GM18951 (cell line): ENCODE data around the gene MCC.

Source experiments
- POLR2A ChIP-seq: IDR thresholded peaks from 4 replicates; pipeline ENCODE4 v1.6.1; 2011; ENCODE audit warnings: mild to moderate bottlenecking; ENCODE audit not compliant: insufficient read length, insufficient read depth; ENCODE audit errors: extremely low read depth
- in situ Hi-C: fragments of 300-500 bp; cut with MboI; formaldehyde crosslinking; loops from one replicate; pipeline ENCODE4 v1.12.0; 2022; ENCODE audit warnings: low sequenced_read_pairs, mixed read lengths, inconsistent platforms; ENCODE audit not compliant: unreplicated experiment

The MCC gene

GRCh38 chr5:113242481-113243348 lies 245.5 kb downstream of the MCC start:
- in situ Hi-C loops: no loop called here
- TF ChIP-seq POLR2A: no peak

DNA sequence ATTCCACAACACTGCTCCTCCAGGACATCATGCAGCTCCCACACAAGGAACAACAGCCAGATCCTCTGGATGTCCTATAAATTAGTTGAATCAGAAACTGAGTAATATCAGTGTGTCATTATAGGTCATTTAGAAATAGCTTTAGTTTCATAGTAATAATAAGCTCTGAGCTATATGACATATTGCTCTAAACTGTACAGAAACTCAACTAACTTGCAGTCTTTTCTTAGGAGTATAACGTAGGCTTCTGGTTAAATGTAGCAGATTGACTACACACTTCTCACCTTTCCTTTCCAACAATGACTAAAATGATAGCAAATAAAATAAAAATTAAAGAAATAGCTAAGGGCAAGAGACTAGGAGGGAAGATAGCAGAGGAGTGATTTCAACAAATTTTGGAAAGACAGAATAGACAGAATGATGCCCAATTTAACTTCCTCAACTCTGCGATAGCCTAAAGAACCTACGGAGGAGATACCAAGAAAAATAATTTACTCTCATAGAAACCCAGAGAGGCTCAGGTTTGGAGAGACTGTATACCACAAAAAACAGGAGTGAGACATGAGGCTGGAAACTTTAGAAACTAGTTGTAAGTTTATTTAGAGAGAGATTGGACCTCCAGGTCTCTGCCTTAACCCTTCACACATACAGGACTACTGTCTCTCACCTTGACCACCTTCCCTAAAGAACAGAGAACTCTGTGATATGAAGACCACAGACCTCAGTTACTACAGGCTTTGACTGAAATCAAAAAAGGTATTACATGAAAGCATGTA lies 247.1 kb downstream of the MCC start:
- in situ Hi-C loops: no loop called here
- no peak for TF ChIP-seq POLR2A

DNA sequence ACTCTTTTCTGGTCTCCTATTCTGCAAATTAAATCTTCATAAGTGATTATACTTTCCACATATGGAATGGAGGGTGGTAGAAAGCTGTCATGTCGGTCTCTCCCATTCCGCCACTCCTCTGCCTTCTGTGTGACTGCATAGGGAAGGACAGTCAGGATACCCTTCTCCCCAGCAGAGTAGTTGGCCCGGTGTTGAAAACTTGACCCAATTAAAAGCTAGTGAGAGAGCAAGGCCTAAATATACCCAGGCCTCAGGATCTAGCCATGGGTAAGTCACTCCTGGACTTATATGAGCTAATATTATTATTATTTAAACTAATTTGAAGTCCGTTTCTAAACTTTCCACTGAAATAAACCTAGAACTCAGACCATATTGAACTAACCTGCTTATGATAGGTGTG lies 248.2 kb downstream of the MCC start:
- TF ChIP-seq POLR2A: no peak
- in situ Hi-C loops: no loop called here

GRCh38 chr5:113237893-113238292 lies 250.4 kb downstream of the MCC start:
- in situ Hi-C loops: no loop called here
- no peak for TF ChIP-seq POLR2A

DNA sequence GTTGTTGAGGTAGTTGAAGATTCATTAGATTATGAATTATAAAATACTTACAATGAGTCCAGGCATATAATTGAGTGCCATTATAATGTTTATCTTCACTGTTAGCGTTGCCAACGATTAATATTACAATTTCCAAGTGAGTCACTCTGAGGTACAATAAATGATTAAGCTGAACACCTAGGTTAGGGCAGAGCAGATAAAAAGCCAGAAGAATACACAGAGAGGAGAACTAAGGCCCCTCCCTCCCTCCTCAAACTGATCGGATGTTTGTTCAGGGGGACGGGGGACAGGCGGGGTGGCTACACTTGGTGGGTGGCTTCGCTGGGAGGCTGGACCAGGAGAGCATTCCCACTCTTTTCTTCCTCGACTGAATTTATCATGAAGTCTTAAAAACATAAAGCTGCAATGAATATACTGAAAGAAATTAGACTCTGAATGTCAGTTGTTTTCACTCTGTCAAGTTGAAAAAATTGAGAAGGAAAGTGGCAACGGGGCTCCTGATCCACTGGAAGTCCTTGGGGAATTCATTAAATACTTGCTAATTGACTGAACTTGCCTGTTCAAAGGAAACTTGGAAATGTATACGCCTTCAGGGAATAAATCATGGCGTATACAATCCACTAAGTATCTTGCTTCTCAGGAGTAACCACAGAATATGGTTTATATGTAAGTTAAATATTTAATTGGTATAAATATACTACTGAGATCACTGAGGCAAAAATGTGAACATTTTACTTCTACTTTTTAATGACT lies 251.5 kb downstream of the MCC start:
- in situ Hi-C loops: no loop called here

DNA sequence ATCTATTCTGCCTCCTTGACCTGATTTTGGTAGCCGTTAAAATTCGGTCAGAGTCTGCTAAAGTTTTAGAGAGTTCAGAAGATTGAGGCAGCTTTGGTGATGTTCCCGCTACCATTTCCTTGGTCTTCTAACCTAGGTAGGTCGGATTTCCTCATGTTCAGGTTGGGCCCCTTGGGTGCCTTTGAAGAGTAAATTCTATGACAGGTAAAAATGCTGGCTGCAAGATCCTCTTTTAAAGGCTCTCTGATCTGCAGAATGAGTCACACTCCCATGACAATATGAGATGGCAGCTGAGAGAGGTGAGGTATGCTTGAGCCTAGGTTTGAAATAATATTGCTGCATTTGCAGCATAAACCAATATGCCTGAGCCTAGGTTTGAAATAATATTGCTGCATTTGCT lies 252.4 kb downstream of the MCC start:
- TF ChIP-seq POLR2A: no peak

More for the DNA sequence above, 251.5 kb downstream of the MCC start:
- no peak for TF ChIP-seq POLR2A

GRCh38 chr5:113234546-113234945 lies 253.7 kb downstream of the MCC start:
- TF ChIP-seq POLR2A: no peak
- in situ Hi-C loops: no loop called here

More for the DNA sequence above, 252.4 kb downstream of the MCC start:
- in situ Hi-C loops: no loop called here

GRCh38 chr5:113233606-113234005 lies 254.6 kb downstream of the MCC start:
- in situ Hi-C loops: no loop called here
- TF ChIP-seq POLR2A: no peak

- TF ChIP-seq POLR2A: no peak
- in situ Hi-C loops: no loop called here
Measured at GRCh38 chr5:113232667-113233066, 255.6 kb downstream of the MCC start.

DNA sequence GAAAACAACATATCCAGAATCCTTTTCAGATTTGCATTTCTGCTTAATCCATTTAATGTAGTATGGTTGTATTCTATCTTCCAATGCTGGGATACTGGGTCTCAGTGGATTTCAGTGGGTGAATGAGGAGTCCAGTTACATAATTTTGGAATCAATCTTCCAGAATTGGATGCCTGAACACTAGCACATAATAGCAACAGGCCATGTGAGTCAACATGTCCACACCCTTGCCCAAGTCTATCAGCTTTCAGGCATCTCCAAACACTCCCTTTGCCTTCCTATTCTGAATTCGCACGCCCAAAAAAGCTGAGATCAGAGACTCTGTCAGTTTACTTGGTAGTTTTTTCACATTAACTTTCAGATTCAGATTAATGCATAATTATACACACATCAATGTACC lies 256.0 kb downstream of the MCC start:
- in situ Hi-C loops: no loop called here
- TF ChIP-seq POLR2A: no peak

GRCh38 chr5:113231653-113232000 lies 256.6 kb downstream of the MCC start:
- in situ Hi-C loops: no loop called here
- TF ChIP-seq POLR2A: no peak

DNA sequence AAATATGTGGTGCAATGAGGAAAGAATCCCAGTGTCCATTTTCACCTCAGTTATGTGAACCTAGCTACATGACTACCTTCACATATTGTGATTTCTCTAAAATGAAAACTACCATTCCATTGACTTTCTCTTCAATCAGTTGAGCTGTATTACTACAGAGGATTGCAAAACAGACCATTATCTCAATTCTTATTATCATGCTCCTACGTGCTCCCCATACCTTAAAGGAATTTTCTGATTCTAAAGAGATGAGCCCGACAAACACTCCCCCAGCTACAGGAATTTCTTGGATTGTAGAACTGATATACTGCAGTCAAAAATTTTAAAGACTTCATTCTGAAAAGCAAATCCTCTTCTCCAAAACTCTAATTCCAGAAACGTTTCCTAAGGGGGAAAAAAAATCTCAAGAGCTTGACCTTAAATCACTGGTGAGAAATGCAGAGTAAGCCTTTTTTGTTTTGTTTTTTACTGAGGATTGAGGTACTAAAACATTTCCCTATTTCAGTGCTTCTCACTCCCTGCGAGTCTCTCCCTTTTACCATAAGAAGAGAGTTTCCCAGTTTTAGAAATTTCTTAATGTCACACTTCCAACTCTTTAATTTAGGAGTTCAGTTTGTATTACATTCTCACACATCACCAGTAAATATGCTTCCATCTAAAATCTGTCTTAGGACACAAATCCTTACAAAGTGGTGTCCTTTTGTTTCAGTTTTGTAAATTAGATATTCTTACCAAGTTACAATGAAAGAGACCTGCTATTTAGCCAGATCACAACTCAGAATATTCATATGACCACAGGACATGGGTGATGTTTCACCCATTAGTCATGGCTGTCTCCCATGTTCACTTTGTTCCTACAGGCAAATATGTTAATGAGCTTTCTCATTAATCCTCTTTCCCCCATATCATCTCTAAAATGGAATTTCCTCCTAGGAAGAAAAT lies 257.3 kb downstream of the MCC start:
- in situ Hi-C loops: no loop called here
- no peak for TF ChIP-seq POLR2A

DNA sequence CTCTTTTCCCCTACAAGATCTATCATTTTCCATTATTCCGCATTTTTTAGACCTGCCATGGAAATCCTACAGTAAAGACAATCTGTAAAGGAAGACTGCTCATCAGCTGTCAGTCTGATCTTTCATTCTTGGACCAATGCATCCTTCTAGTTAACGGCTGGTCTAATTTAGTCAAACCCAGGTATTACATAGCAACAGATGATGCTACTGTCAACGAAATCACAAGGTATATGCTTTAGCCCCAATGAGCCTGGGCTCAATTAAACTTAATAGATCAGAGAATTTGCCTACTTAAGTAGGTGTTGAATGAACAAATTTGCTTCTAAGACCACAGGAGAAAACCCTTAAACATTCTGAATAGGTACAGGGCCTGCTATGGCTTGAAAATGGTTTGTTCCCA lies 260.5 kb downstream of the MCC start:
- TF ChIP-seq POLR2A: no peak
- in situ Hi-C loops: no loop called here
